ENCODE data around the gene CRACR2B.

The CRACR2B gene

DNA sequence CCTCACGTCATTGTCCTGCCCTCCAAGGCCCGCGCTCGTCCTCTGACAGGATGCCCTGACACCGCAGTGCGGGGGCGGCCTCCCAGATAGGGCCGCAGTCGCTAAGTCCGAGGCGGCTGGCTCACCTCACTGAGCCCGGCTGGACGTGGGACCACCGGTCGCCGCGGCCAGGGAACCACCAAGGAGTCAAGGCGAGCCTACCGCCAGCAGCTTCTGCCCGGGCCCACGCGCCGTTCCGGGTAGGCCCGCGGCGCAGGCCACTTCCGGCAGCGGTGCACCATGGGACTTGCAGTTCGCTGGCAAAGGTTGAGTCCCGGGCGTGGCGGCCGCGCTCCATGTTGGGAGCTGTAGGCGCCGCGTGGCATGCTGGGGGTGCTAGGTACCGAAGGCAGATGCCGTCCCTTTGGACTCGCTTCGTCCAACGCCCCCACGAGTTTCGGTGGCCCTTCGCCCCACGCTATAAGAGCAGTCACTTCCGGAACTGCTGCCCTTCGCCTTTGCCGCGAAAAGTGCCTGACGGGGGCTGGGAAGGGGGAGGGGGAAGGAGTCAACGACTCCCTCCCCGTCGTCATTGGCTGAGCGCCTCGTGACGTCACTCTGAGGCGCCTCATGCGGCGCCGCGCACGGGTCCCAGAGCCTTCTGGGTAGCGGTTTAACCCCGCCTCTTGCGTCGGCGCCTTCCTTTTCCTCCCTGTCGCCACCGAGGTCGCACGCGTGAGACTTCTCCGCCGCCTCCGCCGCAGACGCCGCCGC is 18.3 kb upstream of the CRACR2B start, which contains the start of gene RPLP2 (continued):
- TF ChIP-seq, protein P1, sequence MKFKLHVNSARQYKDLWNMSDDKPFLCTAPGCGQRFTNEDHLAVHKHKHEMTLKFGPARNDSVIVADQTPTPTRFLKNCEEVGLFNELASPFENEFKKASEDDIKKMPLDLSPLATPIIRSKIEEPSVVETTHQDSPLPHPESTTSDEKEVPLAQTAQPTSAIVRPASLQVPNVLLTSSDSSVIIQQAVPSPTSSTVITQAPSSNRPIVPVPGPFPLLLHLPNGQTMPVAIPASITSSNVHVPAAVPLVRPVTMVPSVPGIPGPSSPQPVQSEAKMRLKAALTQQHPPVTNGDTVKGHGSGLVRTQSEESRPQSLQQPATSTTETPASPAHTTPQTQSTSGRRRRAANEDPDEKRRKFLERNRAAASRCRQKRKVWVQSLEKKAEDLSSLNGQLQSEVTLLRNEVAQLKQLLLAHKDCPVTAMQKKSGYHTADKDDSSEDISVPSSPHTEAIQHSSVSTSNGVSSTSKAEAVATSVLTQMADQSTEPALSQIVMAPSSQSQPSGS (tag by site-specific recombination; IDR thresholded peaks at IDR 0.05; ENCODE audit: low read depth), result peak; percentile 97
- no peak for TF ChIP-seq ZNF19 (tag by site-specific recombination; IDR thresholded peaks at IDR 0.05; ENCODE audit: low read depth)
- TF ChIP-seq, protein P2, sequence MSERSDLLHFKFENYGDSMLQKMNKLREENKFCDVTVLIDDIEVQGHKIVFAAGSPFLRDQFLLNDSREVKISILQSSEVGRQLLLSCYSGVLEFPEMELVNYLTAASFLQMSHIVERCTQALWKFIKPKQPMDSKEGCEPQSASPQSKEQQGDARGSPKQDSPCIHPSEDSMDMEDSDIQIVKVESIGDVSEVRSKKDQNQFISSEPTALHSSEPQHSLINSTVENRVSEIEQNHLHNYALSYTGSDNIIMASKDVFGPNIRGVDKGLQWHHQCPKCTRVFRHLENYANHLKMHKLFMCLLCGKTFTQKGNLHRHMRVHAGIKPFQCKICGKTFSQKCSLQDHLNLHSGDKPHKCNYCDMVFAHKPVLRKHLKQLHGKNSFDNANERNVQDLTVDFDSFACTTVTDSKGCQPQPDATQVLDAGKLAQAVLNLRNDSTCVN (tag by site-specific recombination; optimal IDR thresholded peaks at IDR 0.05), result peak; percentile 86
- TF ChIP-seq KLF16 (tag by site-specific recombination; IDR thresholded peaks at IDR 0.05), result peak; percentile 75
- TF ChIP-seq, protein P3, sequence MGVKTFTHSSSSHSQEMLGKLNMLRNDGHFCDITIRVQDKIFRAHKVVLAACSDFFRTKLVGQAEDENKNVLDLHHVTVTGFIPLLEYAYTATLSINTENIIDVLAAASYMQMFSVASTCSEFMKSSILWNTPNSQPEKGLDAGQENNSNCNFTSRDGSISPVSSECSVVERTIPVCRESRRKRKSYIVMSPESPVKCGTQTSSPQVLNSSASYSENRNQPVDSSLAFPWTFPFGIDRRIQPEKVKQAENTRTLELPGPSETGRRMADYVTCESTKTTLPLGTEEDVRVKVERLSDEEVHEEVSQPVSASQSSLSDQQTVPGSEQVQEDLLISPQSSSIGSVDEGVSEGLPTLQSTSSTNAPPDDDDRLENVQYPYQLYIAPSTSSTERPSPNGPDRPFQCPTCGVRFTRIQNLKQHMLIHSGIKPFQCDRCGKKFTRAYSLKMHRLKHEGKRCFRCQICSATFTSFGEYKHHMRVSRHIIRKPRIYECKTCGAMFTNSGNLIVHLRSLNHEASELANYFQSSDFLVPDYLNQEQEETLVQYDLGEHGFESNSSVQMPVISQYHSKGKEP (tag by site-specific recombination; IDR thresholded peaks at IDR 0.05), result no peak
- TF ChIP-seq ZNF571 (tag by site-specific recombination; IDR thresholded peaks at IDR 0.05), result no peak

DNA sequence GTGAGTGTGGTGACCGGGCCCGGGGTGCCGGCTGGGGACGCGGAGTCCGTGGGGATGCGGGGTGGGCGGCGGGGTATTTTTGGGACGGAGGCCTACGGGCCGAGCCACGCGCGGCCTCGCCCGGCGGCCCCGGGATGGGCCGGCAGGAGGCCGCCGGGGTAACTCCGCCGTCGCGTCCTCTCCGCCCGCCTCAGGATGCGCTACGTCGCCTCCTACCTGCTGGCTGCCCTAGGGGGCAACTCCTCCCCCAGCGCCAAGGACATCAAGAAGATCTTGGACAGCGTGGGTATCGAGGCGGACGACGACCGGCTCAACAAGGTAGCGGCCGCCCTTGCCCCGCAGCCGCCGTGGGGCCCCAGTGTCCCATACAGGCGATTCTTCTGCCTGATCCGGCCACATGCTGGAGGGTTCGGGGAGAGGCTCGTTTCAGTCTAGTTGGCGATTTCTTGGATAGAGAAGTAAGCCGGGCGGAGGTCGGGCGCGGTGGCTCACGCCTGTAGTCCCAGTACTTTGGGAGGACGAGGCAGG is 17.6 kb upstream of the CRACR2B start:
- TF ChIP-seq, protein P4, sequence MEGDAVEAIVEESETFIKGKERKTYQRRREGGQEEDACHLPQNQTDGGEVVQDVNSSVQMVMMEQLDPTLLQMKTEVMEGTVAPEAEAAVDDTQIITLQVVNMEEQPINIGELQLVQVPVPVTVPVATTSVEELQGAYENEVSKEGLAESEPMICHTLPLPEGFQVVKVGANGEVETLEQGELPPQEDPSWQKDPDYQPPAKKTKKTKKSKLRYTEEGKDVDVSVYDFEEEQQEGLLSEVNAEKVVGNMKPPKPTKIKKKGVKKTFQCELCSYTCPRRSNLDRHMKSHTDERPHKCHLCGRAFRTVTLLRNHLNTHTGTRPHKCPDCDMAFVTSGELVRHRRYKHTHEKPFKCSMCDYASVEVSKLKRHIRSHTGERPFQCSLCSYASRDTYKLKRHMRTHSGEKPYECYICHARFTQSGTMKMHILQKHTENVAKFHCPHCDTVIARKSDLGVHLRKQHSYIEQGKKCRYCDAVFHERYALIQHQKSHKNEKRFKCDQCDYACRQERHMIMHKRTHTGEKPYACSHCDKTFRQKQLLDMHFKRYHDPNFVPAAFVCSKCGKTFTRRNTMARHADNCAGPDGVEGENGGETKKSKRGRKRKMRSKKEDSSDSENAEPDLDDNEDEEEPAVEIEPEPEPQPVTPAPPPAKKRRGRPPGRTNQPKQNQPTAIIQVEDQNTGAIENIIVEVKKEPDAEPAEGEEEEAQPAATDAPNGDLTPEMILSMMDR (tag by site-specific recombination; IDR thresholded peaks at IDR 0.05), result 0 out of 2 replicates have a peak, but pooled peaks have one; percentile 19
- TF ChIP-seq ZBTB1 (tag by site-specific recombination; IDR thresholded peaks at IDR 0.05) (no peak), ZNF660 (tag by site-specific recombination; IDR thresholded peaks at IDR 0.05) (0 out of 2 replicates have a peak, but pooled peaks have one; percentile 42)
- ChIA-PET POLR2A (interaction anchor here (0.6 to 11.4 kb wide), 15 partner anchors 9 to 234 kb away, joined by 3 to 202 read pairs (median 4); partner anchors contain the start of genes CD151, CRACR2B, PNPLA2 and TSPAN4), CTCF (interaction anchor here (1.1 kb wide), 1 partner anchor 11 kb away, joined by 6 read pairs; no protein-coding TSS in a partner anchor)
- H3K4me3 ChIP-seq (ENCODE audit: low read depth, low read length), result peak overlapping the region; percentile 91
- H3K4me1 ChIP-seq (ENCODE audit: control insufficient read depth, insufficient read depth, low read length), result no peaks in the 10 kb centered on the region
- no peaks in the 10 kb centered on the region for H3K9me3 ChIP-seq (ENCODE audit: control insufficient read depth, insufficient read depth, low read depth, low read length)
- H3K36me3 ChIP-seq (ENCODE audit: control insufficient read depth in 2 of 2, insufficient read depth in 1 of 2, low read length in 2 of 2), result peaks cover 3 to 41% of the 10 kb centered on the region in 2 experiments; a peak in 2 of 3 replicates
- H3K27ac ChIP-seq (ENCODE audit: extremely low read depth, low read depth, low read length), result peak overlapping the region; percentile 82

DNA sequence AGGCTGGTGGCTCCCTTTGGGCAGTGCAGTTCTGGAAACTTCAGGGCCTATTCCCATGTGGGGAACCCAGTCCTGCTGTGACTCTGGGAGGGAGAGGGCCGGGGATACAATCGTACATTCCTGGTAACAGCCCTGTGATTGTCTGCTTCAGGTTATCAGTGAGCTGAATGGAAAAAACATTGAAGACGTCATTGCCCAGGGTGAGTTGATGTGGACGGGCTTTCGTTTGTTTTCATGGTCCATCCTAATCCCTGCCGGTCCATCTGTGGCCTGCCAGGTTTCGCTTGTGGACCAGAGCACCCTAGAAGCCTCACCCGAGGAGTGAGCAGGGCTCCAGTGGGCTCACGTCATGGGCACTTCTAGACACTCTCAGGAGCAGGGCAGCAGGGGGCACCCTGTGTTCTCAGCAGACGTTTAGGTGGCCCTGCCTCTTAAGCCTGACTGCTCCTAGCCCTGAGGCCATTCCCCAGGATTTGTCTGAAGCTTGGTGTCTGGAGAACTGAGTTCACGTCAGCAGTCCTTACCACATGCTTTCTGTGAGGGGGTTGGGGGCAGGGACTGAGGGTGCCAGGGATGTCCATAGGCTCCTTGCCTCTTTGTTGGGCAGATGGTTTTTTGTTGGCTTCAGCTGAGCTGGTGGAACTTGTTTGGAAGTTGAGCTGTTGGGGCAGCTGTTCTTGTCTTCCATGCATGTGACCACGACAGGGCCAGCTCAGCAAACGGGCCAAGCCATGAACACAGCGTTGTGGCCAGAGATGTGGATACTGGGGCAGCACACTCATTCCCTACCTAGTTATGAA is 16.1 kb upstream of the CRACR2B start:
- POLR2A ChIA-PET, result interaction anchor here (1.1 to 11.4 kb wide), 2 partner anchors 23 to 33 kb away, joined by 4 to 202 read pairs; partner anchors contain the start of genes CD151 and CRACR2B

More for the DNA sequence above, 16.1 kb upstream of the CRACR2B start:
- Histone ChIP-seq H3K9me3 (ENCODE audit: control insufficient read depth, insufficient read depth, low read depth, low read length) (no peaks in the 10 kb centered on the region), H3K36me3 (ENCODE audit: control insufficient read depth in 2 of 2, insufficient read depth in 1 of 2, low read length in 2 of 2) (peaks cover 4 to 45% of the 10 kb centered on the region in 2 experiments; a peak in 2 of 3 replicates), H3K4me1 (ENCODE audit: control insufficient read depth, insufficient read depth, low read length) (no peaks in the 10 kb centered on the region), H3K4me3 (ENCODE audit: low read depth, low read length) (no peak overlapping the region), H3K27ac (ENCODE audit: extremely low read depth, low read depth, low read length) (no peak overlapping the region)
- TF ChIP-seq, protein P4 (tag by site-specific recombination; IDR thresholded peaks at IDR 0.05), result 0 out of 2 replicates have a peak, but pooled peaks have one; percentile 37
- no peak for TF ChIP-seq ZNF791 (tag by site-specific recombination; IDR thresholded peaks at IDR 0.05)
- CTCF ChIA-PET, result interaction anchor here (0.6 to 1.2 kb wide), 6 partner anchors 13 to 61 kb away, joined by 3 to 6 read pairs (median 3); no protein-coding TSS in a partner anchor

All from HEK293 (cell line).